Measurements from ENCODE around the gene PCDHGB2.
"Not testable (repeated sequence)": the region's sequence is repeated elsewhere in the genome, so short reads cannot be mapped to it uniquely, and the experiment has no call there.

Gene PCDHGB2

DNA sequence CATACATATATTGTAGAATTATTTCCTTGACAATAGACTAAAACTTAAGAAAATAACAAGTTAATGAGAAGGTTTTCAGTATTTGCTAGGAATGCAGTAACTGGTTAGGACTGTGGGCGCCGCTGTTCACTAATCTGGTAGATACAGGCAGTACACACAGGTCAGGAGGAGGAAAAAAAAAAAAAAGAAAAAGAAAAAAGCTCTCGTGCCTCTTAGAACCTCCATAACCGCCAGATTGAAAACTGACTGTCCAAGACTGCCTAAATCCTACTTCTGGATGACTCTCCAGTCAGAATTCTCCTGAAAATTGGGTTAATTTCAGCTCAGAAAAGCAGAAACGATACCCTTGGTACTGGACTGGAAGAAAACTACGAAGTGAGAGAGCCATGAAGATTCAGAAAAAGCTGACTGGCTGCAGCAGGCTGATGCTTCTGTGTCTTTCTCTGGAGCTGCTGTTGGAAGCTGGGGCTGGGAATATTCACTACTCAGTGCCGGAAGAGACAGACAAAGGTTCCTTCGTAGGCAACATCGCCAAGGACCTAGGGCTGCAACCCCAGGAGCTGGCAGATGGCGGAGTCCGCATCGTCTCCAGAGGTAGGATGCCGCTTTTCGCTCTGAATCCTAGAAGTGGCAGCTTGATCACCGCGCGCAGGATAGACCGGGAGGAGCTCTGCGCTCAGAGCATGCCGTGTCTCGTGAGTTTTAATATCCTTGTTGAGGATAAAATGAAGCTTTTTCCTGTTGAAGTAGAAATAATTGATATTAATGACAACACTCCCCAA lies 29.3 kb upstream of the PCDHGB2 start, which contains the start of gene PCDHGA1:
Gene PCDHGA1, plus strand, starts transcription at position 216 of the 782 bp plus-strand sequence.
- Histone ChIP-seq H3K27me3 (ENCODE audit: control insufficient read depth in 1 of 2, insufficient read depth in 2 of 2, low read length in 2 of 2) (no peaks in the 10 kb centered on the region), H3K4me3 (ENCODE audit: low read depth in 1 of 2, low read length in 2 of 2) (no peak within 1 kb of the TSS), H3K9ac (ENCODE audit: low read depth in 1 of 2, low read length in 2 of 2) (no peak within 1 kb of the TSS), H3K9me3 (ENCODE audit: control insufficient read depth in 1 of 2, low read length in 2 of 2) (peaks cover 17 to 22% of the 10 kb centered on the region in 2 donors), H3K27ac (ENCODE audit: low read depth, low read length) (no peak within 1 kb of the TSS), H3K4me1 (ENCODE audit: control insufficient read depth in 1 of 2, insufficient read depth in 2 of 2, low read length in 2 of 2) (no peaks in the 10 kb centered on the region), H3K36me3 (ENCODE audit: control insufficient read depth in 1 of 2, insufficient read depth in 2 of 2, low read length in 2 of 2) (no peaks in the 10 kb centered on the region)

DNA sequence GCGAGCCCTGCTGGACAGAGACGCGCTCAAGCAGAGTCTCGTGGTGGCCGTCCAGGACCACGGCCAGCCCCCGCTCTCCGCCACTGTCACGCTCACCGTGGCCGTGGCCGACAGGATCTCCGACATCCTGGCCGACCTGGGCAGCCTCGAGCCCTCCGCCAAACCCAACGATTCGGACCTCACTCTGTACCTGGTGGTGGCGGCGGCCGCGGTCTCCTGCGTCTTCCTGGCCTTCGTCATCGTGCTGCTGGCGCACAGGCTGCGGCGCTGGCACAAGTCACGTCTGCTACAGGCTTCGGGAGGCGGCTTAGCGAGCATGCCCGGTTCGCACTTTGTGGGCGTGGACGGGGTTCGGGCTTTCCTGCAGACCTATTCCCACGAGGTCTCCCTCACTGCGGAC lies 27.2 kb upstream of the PCDHGB2 start:
- not testable (repeated sequence) for H3K27me3 ChIP-seq (ENCODE audit: control insufficient read depth in 1 of 2, insufficient read depth in 2 of 2, low read length in 2 of 2)

GRCh38 chr5:141338538-141339306 lies 21.1 kb upstream of the PCDHGB2 start, which contains the start of gene PCDHGA2:
PCDHGA2 (plus strand) TSS chr5:141338760.
- H3K9me3 ChIP-seq (ENCODE audit: control insufficient read depth in 1 of 2, low read length in 2 of 2) = peaks cover 32 to 39% of the 10 kb centered on the region in 2 donors
- H3K9ac ChIP-seq (ENCODE audit: low read depth in 1 of 2, low read length in 2 of 2) = no peak within 1 kb of the TSS
- no peaks in the 10 kb centered on the region for H3K36me3 ChIP-seq (ENCODE audit: control insufficient read depth in 1 of 2, insufficient read depth in 2 of 2, low read length in 2 of 2)
- H3K4me1 ChIP-seq (ENCODE audit: control insufficient read depth in 1 of 2, insufficient read depth in 2 of 2, low read length in 2 of 2) = no peaks in the 10 kb centered on the region
- peak within 1 kb of the TSS in 1 of 2 donors; percentile 30 for H3K4me3 ChIP-seq (ENCODE audit: low read depth in 1 of 2, low read length in 2 of 2)
- H3K27me3 ChIP-seq (ENCODE audit: control insufficient read depth in 1 of 2, insufficient read depth in 2 of 2, low read length in 2 of 2) = no peaks in the 10 kb centered on the region
- H3K27ac ChIP-seq (ENCODE audit: low read depth, low read length) = no peak within 1 kb of the TSS

More for the DNA sequence above, 27.2 kb upstream of the PCDHGB2 start:
- not testable (repeated sequence) for H3K9ac ChIP-seq (ENCODE audit: low read depth in 1 of 2, low read length in 2 of 2); H3K27ac ChIP-seq (ENCODE audit: low read depth, low read length); H3K4me3 ChIP-seq (ENCODE audit: low read depth in 1 of 2, low read length in 2 of 2); H3K4me1 ChIP-seq (ENCODE audit: control insufficient read depth in 1 of 2, insufficient read depth in 2 of 2, low read length in 2 of 2); H3K36me3 ChIP-seq (ENCODE audit: control insufficient read depth in 1 of 2, insufficient read depth in 2 of 2, low read length in 2 of 2)
- peaks cover 17 to 23% of the 10 kb centered on the region in 2 donors for H3K9me3 ChIP-seq (ENCODE audit: control insufficient read depth in 1 of 2, low read length in 2 of 2)

- not testable (repeated sequence) for H3K36me3 ChIP-seq (ENCODE audit: control insufficient read depth in 1 of 2, insufficient read depth in 2 of 2, low read length in 2 of 2); H3K27me3 ChIP-seq (ENCODE audit: control insufficient read depth in 1 of 2, insufficient read depth in 2 of 2, low read length in 2 of 2); H3K27ac ChIP-seq (ENCODE audit: low read depth, low read length); H3K9ac ChIP-seq (ENCODE audit: low read depth in 1 of 2, low read length in 2 of 2); H3K4me3 ChIP-seq (ENCODE audit: low read depth in 1 of 2, low read length in 2 of 2); H3K4me1 ChIP-seq (ENCODE audit: control insufficient read depth in 1 of 2, insufficient read depth in 2 of 2, low read length in 2 of 2)
- peaks cover 35 to 51% of the 10 kb centered on the region in 2 donors for H3K9me3 ChIP-seq (ENCODE audit: control insufficient read depth in 1 of 2, low read length in 2 of 2)
Observed at GRCh38 chr5:141340781-141341354, 18.9 kb upstream of the PCDHGB2 start.

DNA sequence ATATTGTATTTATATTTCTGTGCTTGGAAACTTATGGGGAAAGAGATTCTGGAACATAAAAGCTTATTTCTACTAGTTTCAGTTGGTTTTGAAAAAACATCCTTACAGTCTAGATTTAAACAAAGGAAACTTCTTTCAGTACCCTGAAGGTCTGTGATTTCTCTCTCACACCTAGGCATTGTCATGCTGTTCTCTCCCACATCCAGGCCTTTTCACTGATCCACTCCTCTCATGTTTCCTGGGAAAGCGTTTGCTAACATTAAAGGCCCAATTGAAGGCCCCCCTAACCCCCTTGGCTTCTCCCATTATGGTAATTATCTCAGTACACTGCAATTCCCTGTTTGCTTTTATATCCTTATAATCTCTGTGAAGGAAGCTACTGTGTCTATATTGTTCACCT lies 17.0 kb upstream of the PCDHGB2 start:
- Histone ChIP-seq H3K9ac (ENCODE audit: low read depth in 1 of 2, low read length in 2 of 2) (no peak overlapping the region), H3K4me1 (ENCODE audit: control insufficient read depth in 1 of 2, insufficient read depth in 2 of 2, low read length in 2 of 2) (no peaks in the 10 kb centered on the region), H3K36me3 (ENCODE audit: control insufficient read depth in 1 of 2, insufficient read depth in 2 of 2, low read length in 2 of 2) (no peaks in the 10 kb centered on the region), H3K27ac (ENCODE audit: low read depth, low read length) (no peak overlapping the region), H3K9me3 (ENCODE audit: control insufficient read depth in 1 of 2, low read length in 2 of 2) (peaks cover 29 to 49% of the 10 kb centered on the region in 2 donors), H3K27me3 (ENCODE audit: control insufficient read depth in 1 of 2, insufficient read depth in 2 of 2, low read length in 2 of 2) (no peaks in the 10 kb centered on the region), H3K4me3 (ENCODE audit: low read depth in 1 of 2, low read length in 2 of 2) (no peak overlapping the region)

DNA sequence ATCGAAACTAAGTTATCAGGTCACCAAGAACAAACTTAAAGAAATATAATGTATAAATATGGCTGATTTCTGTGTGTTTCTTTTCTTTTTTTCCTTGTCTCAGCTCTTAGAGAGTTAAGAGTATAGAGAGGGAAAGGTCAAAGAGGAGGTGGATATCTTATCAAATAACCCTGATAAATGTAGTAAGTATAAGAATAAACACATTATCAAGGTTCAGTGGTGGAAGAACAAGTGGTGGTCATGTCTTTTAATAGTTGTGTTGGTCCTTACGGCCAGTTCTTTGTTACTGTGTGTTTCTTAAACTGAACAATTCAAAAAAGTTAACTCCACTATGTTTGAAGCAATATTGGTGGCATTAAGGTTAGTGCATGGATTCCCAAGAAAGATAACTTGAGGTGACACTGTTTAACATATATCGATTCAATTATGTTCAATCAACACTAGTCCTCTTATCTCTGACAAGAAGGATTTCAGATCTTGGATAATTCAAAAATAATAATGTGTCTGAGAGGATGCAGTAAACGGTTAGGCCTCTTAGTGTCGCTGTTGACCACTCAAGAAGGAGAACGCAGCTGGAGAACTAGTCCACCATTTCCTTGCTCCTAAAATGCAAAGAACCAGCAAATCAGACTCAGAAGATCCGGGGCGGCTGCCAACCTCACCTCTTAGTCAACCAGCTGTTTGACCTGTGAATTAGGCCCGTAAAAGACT lies 16.4 kb upstream of the PCDHGB2 start, which contains the start of gene PCDHGA3:
Gene PCDHGA3, plus strand, starts transcription at position 588 of the 711 bp plus-strand sequence. CDS start 205 bp downstream, outside the sequence.
- Histone ChIP-seq H3K4me3 (ENCODE audit: low read depth in 1 of 2, low read length in 2 of 2) (peak within 1 kb of the TSS in 1 of 2 donors; percentile 10), H3K27me3 (ENCODE audit: control insufficient read depth in 1 of 2, insufficient read depth in 2 of 2, low read length in 2 of 2) (no peaks in the 10 kb centered on the region), H3K36me3 (ENCODE audit: control insufficient read depth in 1 of 2, insufficient read depth in 2 of 2, low read length in 2 of 2) (no peaks in the 10 kb centered on the region), H3K27ac (ENCODE audit: low read depth, low read length) (no peak within 1 kb of the TSS), H3K9me3 (ENCODE audit: control insufficient read depth in 1 of 2, low read length in 2 of 2) (peaks cover 29 to 46% of the 10 kb centered on the region in 2 donors), H3K4me1 (ENCODE audit: control insufficient read depth in 1 of 2, insufficient read depth in 2 of 2, low read length in 2 of 2) (no peaks in the 10 kb centered on the region), H3K9ac (ENCODE audit: low read depth in 1 of 2, low read length in 2 of 2) (no peak within 1 kb of the TSS)

- Histone ChIP-seq H3K27me3 (ENCODE audit: control insufficient read depth in 1 of 2, insufficient read depth in 2 of 2, low read length in 2 of 2) (no peaks in the 10 kb centered on the region), H3K9me3 (ENCODE audit: control insufficient read depth in 1 of 2, low read length in 2 of 2) (peaks cover 24 to 41% of the 10 kb centered on the region in 2 donors), H3K4me1 (ENCODE audit: control insufficient read depth in 1 of 2, insufficient read depth in 2 of 2, low read length in 2 of 2) (no peaks in the 10 kb centered on the region), H3K36me3 (ENCODE audit: control insufficient read depth in 1 of 2, insufficient read depth in 2 of 2, low read length in 2 of 2) (no peaks in the 10 kb centered on the region), H3K4me3 (ENCODE audit: low read depth in 1 of 2, low read length in 2 of 2) (peak overlapping the region in 1 of 2 donors; percentile 10), H3K9ac (ENCODE audit: low read depth in 1 of 2, low read length in 2 of 2) (no peak overlapping the region), H3K27ac (ENCODE audit: low read depth, low read length) (no peak overlapping the region)
Observed at GRCh38 chr5:141343953-141344463, 15.8 kb upstream of the PCDHGB2 start.

- no peaks in the 10 kb centered on the region for H3K27me3 ChIP-seq (ENCODE audit: control insufficient read depth in 1 of 2, insufficient read depth in 2 of 2, low read length in 2 of 2)
- no peaks in the 10 kb centered on the region for H3K4me1 ChIP-seq (ENCODE audit: control insufficient read depth in 1 of 2, insufficient read depth in 2 of 2, low read length in 2 of 2)
- no peak overlapping the region for H3K4me3 ChIP-seq (ENCODE audit: low read depth in 1 of 2, low read length in 2 of 2)
- no peak overlapping the region for H3K27ac ChIP-seq (ENCODE audit: low read depth, low read length)
- H3K9me3 ChIP-seq (ENCODE audit: control insufficient read depth in 1 of 2, low read length in 2 of 2) = peaks cover 12 to 29% of the 10 kb centered on the region in 2 donors
- no peaks in the 10 kb centered on the region for H3K36me3 ChIP-seq (ENCODE audit: control insufficient read depth in 1 of 2, insufficient read depth in 2 of 2, low read length in 2 of 2)
- no peak overlapping the region for H3K9ac ChIP-seq (ENCODE audit: low read depth in 1 of 2, low read length in 2 of 2)
Observed at GRCh38 chr5:141345327-141345726, 14.5 kb upstream of the PCDHGB2 start.

GRCh38 chr5:141346017-141346416 lies 13.8 kb upstream of the PCDHGB2 start:
- not testable (repeated sequence) for H3K4me3 ChIP-seq (ENCODE audit: low read depth in 1 of 2, low read length in 2 of 2); H3K9ac ChIP-seq (ENCODE audit: low read depth in 1 of 2, low read length in 2 of 2); H3K27ac ChIP-seq (ENCODE audit: low read depth, low read length); H3K36me3 ChIP-seq (ENCODE audit: control insufficient read depth in 1 of 2, insufficient read depth in 2 of 2, low read length in 2 of 2); H3K4me1 ChIP-seq (ENCODE audit: control insufficient read depth in 1 of 2, insufficient read depth in 2 of 2, low read length in 2 of 2); H3K27me3 ChIP-seq (ENCODE audit: control insufficient read depth in 1 of 2, insufficient read depth in 2 of 2, low read length in 2 of 2)
- peaks cover 12 to 27% of the 10 kb centered on the region in 2 donors for H3K9me3 ChIP-seq (ENCODE audit: control insufficient read depth in 1 of 2, low read length in 2 of 2)

Data from duodenal mucosa (tissue), 2 donors.